HepG2 (cell line): Measurements from ENCODE around the gene CCT3. TPM values are rescaled to one million over a fixed set of nuclear protein-coding genes. Genes with fewer than 3 reads are reported as not detected.

Experiments used
- AGO2 ChIP-seq: fragments of 200-400 bp; formaldehyde crosslinking; optimal IDR thresholded peaks from 2 replicates; pipeline ENCODE3; 2017; ENCODE audit warnings: mild to moderate bottlenecking, low read depth, low read length, moderate library complexity
- CHD2 ChIP-seq: IDR thresholded peaks from 2 replicates; pipeline ENCODE4 v1.6.1; 2011; ENCODE audit warnings: low read depth, low read length, improper control_type of control experiment
- CTCF ChIP-seq: sonication (generic); formaldehyde crosslinking; IDR thresholded peaks from 2 replicates; pipeline ENCODE4 v1.5.0; 2020; ENCODE audit warnings: mild to moderate bottlenecking, missing genetic modification reagents, moderate library complexity
- FOSL1 ChIP-seq: sonication (generic); formaldehyde crosslinking; IDR thresholded peaks from 2 replicates; pipeline ENCODE4 v1.9.0; 2021; ENCODE audit warnings: missing genetic modification reagents, borderline replicate concordance
- FOXO1 ChIP-seq: sonication (generic); formaldehyde crosslinking; IDR thresholded peaks from 2 replicates; pipeline ENCODE4 v1.4.0; 2020; ENCODE audit warnings: missing genetic modification reagents
- GATA4 ChIP-seq: sonication (generic); IDR thresholded peaks from 2 replicates; pipeline ENCODE4 v1.6.1; 2016; ENCODE audit warnings: antibody characterized with exemption, low read depth, borderline replicate concordance
- HNF4G ChIP-seq, 2 experiments: sonication (generic) in 1 of 2; formaldehyde crosslinking in 1 of 2; IDR thresholded peaks; 2 replicates each; pipeline versions ENCODE4 v1.4.0 to v1.6.1; 2011 to 2020; ENCODE audit warnings: borderline replicate concordance in 2 of 2, low read depth in 2 of 2, mild to moderate bottlenecking in 2 of 2, low read length in 1 of 2, missing genetic modification reagents in 1 of 2, moderate library complexity in 1 of 2
- ISL2 ChIP-seq: sonication (generic); formaldehyde crosslinking; IDR thresholded peaks from 2 replicates; pipeline ENCODE4 v1.5.0; 2020; ENCODE audit warnings: missing genetic modification reagents
- JUND ChIP-seq: sonication (generic); formaldehyde crosslinking; IDR thresholded peaks from 2 replicates; pipeline ENCODE4 v1.8.0; 2022; ENCODE audit warnings: mild to moderate bottlenecking, missing genetic modification reagents
- KLF11 ChIP-seq: IDR thresholded peaks from 2 replicates; pipeline ENCODE4 v1.6.1; 2016; ENCODE audit warnings: missing compliant biosample characterization
- MXD4 ChIP-seq: IDR thresholded peaks from 2 replicates; pipeline ENCODE4 v1.6.1; 2016; ENCODE audit warnings: mild to moderate bottlenecking, missing biosample characterization, missing genetic modification reagents
- NFKBIZ ChIP-seq: IDR thresholded peaks from 2 replicates; pipeline ENCODE4 v1.6.1; 2018; ENCODE audit warnings: missing genetic modification reagents, missing compliant biosample characterization
- SNAPC4 ChIP-seq: sonication (generic); formaldehyde crosslinking; IDR thresholded peaks from 2 replicates; pipeline ENCODE4 v1.4.0; 2020; ENCODE audit warnings: mild to moderate bottlenecking, missing genetic modification reagents
- ZNF138 ChIP-seq: sonication (generic); formaldehyde crosslinking; IDR thresholded peaks from 2 replicates; pipeline ENCODE4 v1.5.0; 2020; ENCODE audit warnings: mild to moderate bottlenecking, low read depth, missing genetic modification reagents
- ZNF362 ChIP-seq: sonication (generic); formaldehyde crosslinking; IDR thresholded peaks from 2 replicates; pipeline ENCODE4 v1.4.0; 2020; ENCODE audit warnings: missing genetic modification reagents, mild to moderate bottlenecking, borderline replicate concordance
- ZNF775 ChIP-seq: sonication (generic); formaldehyde crosslinking; IDR thresholded peaks from 2 replicates; pipeline ENCODE4 v1.4.0; 2020; ENCODE audit warnings: missing genetic modification reagents, mild to moderate bottlenecking, moderate library complexity, borderline replicate concordance
- ZSCAN21 ChIP-seq: sonication (generic); formaldehyde crosslinking; IDR thresholded peaks from 2 replicates; pipeline ENCODE4 v1.8.0; 2022; ENCODE audit warnings: mild to moderate bottlenecking, missing genetic modification reagents, moderate library complexity, borderline replicate concordance
- polyA plus RNA-seq, 8 experiments: library from polyadenylated mRNA; depleted of rRNA in 3 of 8; stranded (reverse) in 7 of 8; unstranded in 1 of 8; fragments of >200 nt; fragmentation: Illumina TruSeq in 4 of 8; extraction: Trizol in 4 of 8; gene quantifications; 2 replicates each; pipeline versions ENCODE4 v1.2.1 to v1.2.3, GENCODE V29; 2011 to 2016; ENCODE audit warnings: low read depth in 4 of 8, missing spikeins in 1 of 8, mixed read lengths in 1 of 8; ENCODE audit not compliant: insufficient read depth in 1 of 8
- total RNA-seq, 5 experiments: library from RNA; depleted of rRNA; stranded (reverse); fragments of >200 nt; fragmentation: Illumina TruSeq; extraction: Trizol; gene quantifications; 2 replicates each; pipeline ENCODE4 v1.2.3, GENCODE V29; 2016; ENCODE audit warnings: low read depth in 1 of 5
- TF ChIP-seq, protein P1 (sequence below): sonication (generic); formaldehyde crosslinking; IDR thresholded peaks from 2 replicates; pipeline ENCODE4 v1.4.0; 2020; ENCODE audit warnings: missing genetic modification reagents, borderline replicate concordance

Gene CCT3
- total and polyA plus RNA-seq, 2 of the 13 experiments (the other 11 are each of a cell fraction or from before 2014, with no cell fraction given): 319 to 615 TPM

- TF ChIP-seq SNAPC4 (CRISPR knock-in tag) (no peak), CTCF (no peak), ISL2 (CRISPR knock-in tag) (no peak), MXD4 (no peak), CHD2 (no peak), ZNF138 (CRISPR knock-in tag) (no peak), JUND (CRISPR knock-in tag) (no peak), FOSL1 (CRISPR knock-in tag) (no peak), FOXO1 (CRISPR knock-in tag) (no peak), ZSCAN21 (CRISPR knock-in tag) (no peak), ZNF362 (CRISPR knock-in tag) (peak; percentile 63; the same call in 1 of the 2 replicates), KLF11 (no peak), GATA4 (no peak), NFKBIZ (CRISPR knock-in tag) (no peak), HNF4G (IDR thresholded peaks at IDR 0.05; ENCODE audit: borderline replicate concordance, low read depth, low read length) (no peak), HNF4G (CRISPR knock-in tag; IDR thresholded peaks at IDR 0.05; ENCODE audit: borderline replicate concordance, low read depth) (no peak), AGO2 (no peak), ZNF775 (no peak)
- TF ChIP-seq, protein P1, sequence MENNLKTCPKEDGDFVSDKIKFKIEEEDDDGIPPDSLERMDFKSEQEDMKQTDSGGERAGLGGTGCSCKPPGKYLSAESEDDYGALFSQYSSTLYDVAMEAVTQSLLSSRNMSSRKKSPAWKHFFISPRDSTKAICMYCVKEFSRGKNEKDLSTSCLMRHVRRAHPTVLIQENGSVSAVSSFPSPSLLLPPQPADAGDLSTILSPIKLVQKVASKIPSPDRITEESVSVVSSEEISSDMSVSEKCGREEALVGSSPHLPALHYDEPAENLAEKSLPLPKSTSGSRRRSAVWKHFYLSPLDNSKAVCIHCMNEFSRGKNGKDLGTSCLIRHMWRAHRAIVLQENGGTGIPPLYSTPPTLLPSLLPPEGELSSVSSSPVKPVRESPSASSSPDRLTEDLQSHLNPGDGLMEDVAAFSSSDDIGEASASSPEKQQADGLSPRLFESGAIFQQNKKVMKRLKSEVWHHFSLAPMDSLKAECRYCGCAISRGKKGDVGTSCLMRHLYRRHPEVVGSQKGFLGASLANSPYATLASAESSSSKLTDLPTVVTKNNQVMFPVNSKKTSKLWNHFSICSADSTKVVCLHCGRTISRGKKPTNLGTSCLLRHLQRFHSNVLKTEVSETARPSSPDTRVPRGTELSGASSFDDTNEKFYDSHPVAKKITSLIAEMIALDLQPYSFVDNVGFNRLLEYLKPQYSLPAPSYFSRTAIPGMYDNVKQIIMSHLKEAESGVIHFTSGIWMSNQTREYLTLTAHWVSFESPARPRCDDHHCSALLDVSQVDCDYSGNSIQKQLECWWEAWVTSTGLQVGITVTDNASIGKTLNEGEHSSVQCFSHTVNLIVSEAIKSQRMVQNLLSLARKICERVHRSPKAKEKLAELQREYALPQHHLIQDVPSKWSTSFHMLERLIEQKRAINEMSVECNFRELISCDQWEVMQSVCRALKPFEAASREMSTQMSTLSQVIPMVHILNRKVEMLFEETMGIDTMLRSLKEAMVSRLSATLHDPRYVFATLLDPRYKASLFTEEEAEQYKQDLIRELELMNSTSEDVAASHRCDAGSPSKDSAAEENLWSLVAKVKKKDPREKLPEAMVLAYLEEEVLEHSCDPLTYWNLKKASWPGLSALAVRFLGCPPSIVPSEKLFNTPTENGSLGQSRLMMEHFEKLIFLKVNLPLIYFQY (CRISPR knock-in tag): no peak
Observed at GRCh38 chr1:156295391-156295947, 42.6 kb downstream of the CCT3 start, which contains the start of gene GLMP (continued).
